PFSK-1 (cell line): ENCODE measurements around the gene RAB42. TPM values are rescaled to one million over a fixed set of nuclear protein-coding genes. Genes with fewer than 3 reads are reported as not detected.

Experiments
- FOXP2 ChIP-seq: optimal IDR thresholded peaks from 2 replicates; pipeline ENCODE3; 2011; ENCODE audit warnings: borderline replicate concordance, control low read depth, inconsistent platforms; ENCODE audit not compliant: insufficient read depth; ENCODE audit errors: extremely low read length, extremely low read depth
- POLR2AphosphoS5 ChIP-seq: IDR thresholded peaks from 2 replicates; pipeline ENCODE4 v1.6.1; 2012; ENCODE audit warnings: low read depth, mild to moderate bottlenecking, control low read depth, low read length, moderate library complexity
- REST ChIP-seq, 2 experiments: IDR thresholded peaks; 2 replicates each; pipeline versions ENCODE4 v1.6.1 to v1.8.0; 2011 to 2012; ENCODE audit warnings: low read depth in 2 of 2, low read length in 2 of 2, control low read depth in 1 of 2, inconsistent platforms in 1 of 2, mild to moderate bottlenecking in 1 of 2, moderate library complexity in 1 of 2; ENCODE audit not compliant: insufficient read depth in 1 of 2
- SIN3A ChIP-seq: IDR thresholded peaks from 2 replicates; pipeline ENCODE4 v1.6.1; 2012; ENCODE audit warnings: mild to moderate bottlenecking, low read length, moderate library complexity, borderline replicate concordance; ENCODE audit not compliant: insufficient read depth
- TAF1 ChIP-seq: IDR thresholded peaks from 2 replicates; pipeline ENCODE4 v1.6.1; 2012; ENCODE audit warnings: low read length, control low read depth, borderline replicate concordance; ENCODE audit not compliant: insufficient read depth
- polyA plus RNA-seq: library from polyadenylated mRNA; unstranded; fragments of >200 nt; gene quantifications from one replicate; pipeline ENCODE4 v1.2.1, GENCODE V29; 2012; ENCODE audit warnings: low read depth, missing spikeins; ENCODE audit not compliant: insufficient read length

Gene RAB42
- polyA plus RNA-seq, result 0.18 TPM

GRCh38 chr1:28591708-28592320 is at the start of gene RAB42:
RAB42 (plus strand) TSS chr1:28592265; CDS start chr1:28592512, 247 bp downstream.
- TF ChIP-seq TAF1 (no peak), FOXP2 (no peak), REST (IDR thresholded peaks at IDR 0.05; ENCODE audit: insufficient read depth in 1 of 2, low read depth in 2 of 2, low read length in 2 of 2) (no peak), POLR2AphosphoS5 (no peak), SIN3A (no peak)

- no peak for TF ChIP-seq FOXP2
Measured at GRCh38 chr1:28545246-28545628, 46.8 kb upstream of the RAB42 start.

- TF ChIP-seq SIN3A (no peak), TAF1 (no peak), REST (IDR thresholded peaks at IDR 0.05; ENCODE audit: insufficient read depth in 1 of 2, low read depth in 2 of 2, low read length in 2 of 2) (no peak), FOXP2 (no peak), POLR2AphosphoS5 (no peak)
Measured at GRCh38 chr1:28548318-28548717, 43.7 kb upstream of the RAB42 start.

- TF ChIP-seq REST (IDR thresholded peaks at IDR 0.05; ENCODE audit: insufficient read depth in 1 of 2, low read depth in 2 of 2, low read length in 2 of 2) (no peak), SIN3A (no peak), FOXP2 (no peak), TAF1 (no peak), POLR2AphosphoS5 (no peak)
Measured at GRCh38 chr1:28551381-28551780, 40.7 kb upstream of the RAB42 start.

- TF ChIP-seq POLR2AphosphoS5, result peak; percentile 89
- TF ChIP-seq TAF1, result 0 out of 2 replicates have a peak, but pooled peaks have one; percentile 66
- peak; percentile 77 for TF ChIP-seq FOXP2
- TF ChIP-seq SIN3A, result no peak
- TF ChIP-seq REST (IDR thresholded peaks at IDR 0.05; ENCODE audit: insufficient read depth in 1 of 2, low read depth in 2 of 2, low read length in 2 of 2), result no peak
Measured at GRCh38 chr1:28552758-28553663, 39.1 kb upstream of the RAB42 start, which contains the start of gene TRNAU1AP. TRNAU1AP (plus strand) TSS chr1:28553085; CDS start chr1:28553111, 26 bp downstream.
